K562 (cell line): ENCODE data around the gene SCLY. TPM values are rescaled to one million over a fixed set of nuclear protein-coding genes. Genes with fewer than 3 reads are reported as not detected.

Source experiments
- ATAC-seq: fragments of 200-7000 bp; cut with Tn5 transposase; 3 replicates; pipeline ENCODE4 v1.9.1; 2020; ENCODE audit warnings: moderate library complexity
- BruUV-seq: library from RNA; stranded (reverse); fragments of 400-500 nt; replicated peaks from 2 replicates; lab custom pipeline; 2021; lab: Mats Ljungman, UMichigan
- CTCF ChIA-PET: fragments of 300-600 bp; formaldehyde crosslinking; extraction: SDS; loops from one replicate; lab custom pipeline; 2021; ENCODE audit warnings: low intra/inter-chr PET ratio; lab: Yijun Ruan, JAX
- POLR2A ChIA-PET: fragments of 300-600, 350-650 bp; sonication (Branson Sonifier 250); formaldehyde crosslinking; extraction: SDS; loops from one replicate; lab custom pipeline; 2021; ENCODE audit warnings: antibody characterized with exemption, inconsistent platforms; lab: Yijun Ruan, JAX
- DNase-seq, 4 experiments: peaks; one replicate each; pipeline versions ENCODE4 v3.0.0 to v3.0.0-alpha.2; 2011 to 2018; ENCODE audit warnings: low spot score in 3 of 4, mixed read lengths in 3 of 4; ENCODE audit errors: extremely low read depth in 1 of 4
- FAIRE-seq: peaks from 2 replicates; lab custom pipeline; 2011; peaks lifted over from hg19 to GRCh38; lab: Jason Lieb, UNC
- H2AFZ ChIP-seq: 2 replicates; pipeline ENCODE4 v1.6.0; 2011; ENCODE audit warnings: low read depth, low read length, control low read depth, inconsistent platforms
- H3K27ac ChIP-seq: fragments of 200-600 bp; 3 replicates; pipeline ENCODE4 v1.8.0; 2011; ENCODE audit warnings: low read depth, mild to moderate bottlenecking, control low read depth, inconsistent platforms, low read length, moderate library complexity, mixed read lengths; ENCODE audit errors: extremely low read depth
- H3K27me3 ChIP-seq, 2 experiments: fragments of 300-600 bp in 1 of 2; 2 replicates in 1 of 2; 3 replicates in 1 of 2; pipeline versions ENCODE4 v1.6.0 to v1.8.0; 2011; ENCODE audit warnings: inconsistent platforms in 2 of 2, low read length in 2 of 2, mild to moderate bottlenecking in 1 of 2, mixed read lengths in 1 of 2, moderate library complexity in 1 of 2; ENCODE audit not compliant: control insufficient read depth in 2 of 2, insufficient read depth in 2 of 2
- H3K36me3 ChIP-seq: fragments of 300-600 bp; 3 replicates; pipeline ENCODE4 v1.8.0; 2011; ENCODE audit warnings: mild to moderate bottlenecking, low read length, inconsistent platforms; ENCODE audit not compliant: control insufficient read depth, insufficient read depth
- H3K4me1 ChIP-seq, 2 experiments: fragments of 200-600 bp in 1 of 2; replicated peaks in 1 of 2; 2 replicates in 1 of 2; 3 replicates in 1 of 2; pipeline versions ENCODE4 v1.5.1 to v1.8.0; 2011; ENCODE audit warnings: inconsistent platforms in 2 of 2, low read length in 2 of 2, mild to moderate bottlenecking in 1 of 2, mixed read lengths in 1 of 2, moderate library complexity in 1 of 2; ENCODE audit not compliant: control insufficient read depth in 2 of 2, insufficient read depth in 2 of 2
- H3K4me2 ChIP-seq: 2 replicates; pipeline ENCODE4 v1.6.1; 2011; ENCODE audit warnings: low read length, control low read depth, inconsistent platforms, mixed read lengths; ENCODE audit not compliant: insufficient read depth
- H3K4me3 ChIP-seq: fragments of 200-600 bp; sonication (generic), shearing (Covaris generic); 2 replicates; pipeline ENCODE4 v1.5.1; 2016; ENCODE audit warnings: control low read depth, inconsistent platforms
- H3K79me2 ChIP-seq: fragments of 200-600 bp; 3 replicates; pipeline ENCODE4 v1.8.0; 2011; ENCODE audit warnings: low read length, inconsistent platforms; ENCODE audit not compliant: control insufficient read depth, insufficient read depth
- H3K9ac ChIP-seq, 2 experiments: 2 replicates each; pipeline versions ENCODE4 v1.6.0 to v1.6.1; 2011; ENCODE audit warnings: low read depth in 2 of 2, low read length in 2 of 2, control low read depth in 1 of 2, inconsistent platforms in 1 of 2, mild to moderate bottlenecking in 1 of 2, mixed read lengths in 1 of 2; ENCODE audit not compliant: insufficient read depth in 1 of 2
- H3K9me1 ChIP-seq: one replicate; pipeline ENCODE4 v1.6.0; 2011; ENCODE audit warnings: inconsistent platforms, mild to moderate bottlenecking, low read length, moderate library complexity; ENCODE audit not compliant: control insufficient read depth, insufficient read depth
- H3K9me3 ChIP-seq: replicated peaks from 2 replicates; pipeline ENCODE4 v1.5.1; 2011; ENCODE audit warnings: low read depth, low read length, inconsistent platforms; ENCODE audit not compliant: control insufficient read depth, insufficient read depth
- H4K20me1 ChIP-seq: replicated peaks from 2 replicates; pipeline ENCODE4 v1.6.1; 2011; ENCODE audit warnings: low read length, inconsistent platforms, mixed read lengths; ENCODE audit not compliant: control insufficient read depth, insufficient read depth
- ATF4 ChIP-seq: fragments of 450-650 bp; formaldehyde crosslinking; IDR thresholded peaks from 2 replicates; pipeline ENCODE4 v1.4.0; 2022; ENCODE audit warnings: mild to moderate bottlenecking, moderate library complexity
- HDAC3 ChIP-seq: fragments of 450-650 bp; IDR thresholded peaks from 2 replicates; pipeline ENCODE4 v1.6.1; 2018; ENCODE audit warnings: borderline replicate concordance, mild to moderate bottlenecking, moderate library complexity; ENCODE audit not compliant: partially characterized antibody
- HMBOX1 ChIP-seq: sonication (generic); IDR thresholded peaks from 2 replicates; pipeline ENCODE4 v1.6.1; 2016
- NFIX ChIP-seq: fragments of 250-450 bp; sonication (Bioruptor Pico); IDR thresholded peaks from 2 replicates; pipeline ENCODE4 v1.4.0; 2020; ENCODE audit warnings: low read depth, mild to moderate bottlenecking, moderate library complexity
- PATZ1 ChIP-seq: fragments of 250-450 bp; sonication (Bioruptor Pico); IDR thresholded peaks from 2 replicates; pipeline ENCODE4 v1.5.0; 2020; ENCODE audit warnings: mild to moderate bottlenecking, borderline replicate concordance
- RFX5 ChIP-seq: IDR thresholded peaks from 2 replicates; pipeline ENCODE4 v1.6.1; 2011; ENCODE audit warnings: low read depth, mild to moderate bottlenecking, improper control_type of control experiment, low read length
- SNIP1 ChIP-seq: fragments of 450-650 bp; IDR thresholded peaks from 2 replicates; pipeline ENCODE4 v1.7.1; 2017; ENCODE audit warnings: low read depth, mild to moderate bottlenecking
- XRCC4 ChIP-seq: IDR thresholded peaks from one replicate; pipeline ENCODE4 v1.6.1; 2011; ENCODE audit not compliant: insufficient read depth, insufficient read length; ENCODE audit errors: extremely low read depth
- WGBS: fragments of 100-300 bp; shearing (Covaris generic); methylation state at CpG from one replicate; pipeline ENCODE4 v1.1.6; 2016; ENCODE audit warnings: low coverage, mixed read lengths; ENCODE audit not compliant: insufficient coverage; ENCODE audit errors: missing lambda C conversion rate; 5-methylcytosine and 5-hydroxymethylcytosine counted together
- in situ Hi-C: fragments of 300-500 bp; cut with MboI; formaldehyde crosslinking; loops from 4 replicates; pipeline ENCODE4 v1.15.0; 2018; ENCODE audit warnings: inconsistent platforms, mixed read lengths
- intact Hi-C: fragments of 100-400 bp; cut with micrococcal nuclease; formaldehyde crosslinking; loops from 2 replicates; pipeline ENCODE4 v1.14.2; 2022
- polyA plus RNA-seq, 8 experiments: library from polyadenylated mRNA; depleted of rRNA in 4 of 8; stranded (reverse) in 5 of 8; unstranded in 3 of 8; fragments of >200 nt; fragmentation: Nextera tagmentation in 2 of 8; fragmentation: Illumina TruSeq in 1 of 8; extraction: Ambion mirVana in 2 of 8; extraction: Trizol in 1 of 8; gene quantifications; 2 replicates each; pipeline versions ENCODE4 v1.2.1 to v1.2.3, GENCODE V29; 2011 to 2014; ENCODE audit warnings: inconsistent platforms in 1 of 8, missing spikeins in 1 of 8
- total RNA-seq, 7 experiments: library from RNA; depleted of rRNA in 6 of 7; stranded (reverse); fragments of >200 nt in 6 of 7; fragmentation: Illumina TruSeq in 2 of 7; extraction: Trizol in 2 of 7; gene quantifications; 2 replicates each; pipeline versions ENCODE4 v1.2.1 to v1.2.3, GENCODE V29; 2011 to 2021; ENCODE audit warnings: low replicate concordance in 1 of 7

SCLY gene
- total and polyA plus RNA-seq, 9 of the 15 experiments (the other 6 are each of a cell fraction or from before 2014, with no cell fraction given) = 2.6 to 32.2 (median 21.1) TPM

GRCh38 chr2:238027591-238028415 lies 33.0 kb upstream of the SCLY start:
- no peak overlapping the region for H3K4me3 ChIP-seq
- ChIA-PET CTCF (no interaction called here), POLR2A (interaction anchor here (1.7 kb wide), 1 partner anchor 9 kb away, joined by 5 read pairs; no protein-coding TSS in a partner anchor)
- no TSS peak for BruUV-seq
- no peak for FAIRE-seq
- H3K36me3 ChIP-seq = peaks cover 54% of the 10 kb centered on the region; the same call in 2 of the 3 replicates
- ATAC-seq = no peak
- H3K9ac ChIP-seq = peak overlapping the region in 1 of 2 experiments; percentile 10; a peak in 1 of 4 replicates
- no peak overlapping the region for H3K4me2 ChIP-seq
- H3K79me2 ChIP-seq = no peaks in the 10 kb centered on the region; the same call in 2 of the 3 replicates
- H3K27me3 ChIP-seq = no peaks in the 10 kb centered on the region
- H4K20me1 ChIP-seq = no peaks in the 10 kb centered on the region
- no peaks in the 10 kb centered on the region; a peak in 1 of 5 replicates for H3K4me1 ChIP-seq
- H3K9me3 ChIP-seq = no peaks in the 10 kb centered on the region
- TF ChIP-seq RFX5 = no peak
- H2AFZ ChIP-seq = no peak overlapping the region
- H3K27ac ChIP-seq = no peak overlapping the region
- 89% methylated on average over 5 of the region's 9 CpGs for WGBS
- in situ Hi-C loops = no loop called here
- no peaks in the 10 kb centered on the region for H3K9me1 ChIP-seq
- no peak for DNase-seq
- intact Hi-C loops = loop anchor here (10.0 kb wide), 1 partner anchor 103 kb away; no protein-coding TSS in a partner anchor

GRCh38 chr2:238029853-238030252 lies 30.9 kb upstream of the SCLY start:
- Histone ChIP-seq H3K4me2 (no peak overlapping the region), H3K9me1 (no peaks in the 10 kb centered on the region), H4K20me1 (no peaks in the 10 kb centered on the region), H3K79me2 (no peaks in the 10 kb centered on the region), H3K4me3 (no peak overlapping the region), H2AFZ (no peak overlapping the region), H3K36me3 (peaks cover 58% of the 10 kb centered on the region; the same call in 2 of the 3 replicates), H3K27me3 (no peaks in the 10 kb centered on the region), H3K4me1 (no peaks in the 10 kb centered on the region; a peak in 1 of 5 replicates), H3K9ac (no peak overlapping the region), H3K27ac (no peak overlapping the region), H3K9me3 (no peaks in the 10 kb centered on the region)
- no peak for ATAC-seq
- ChIA-PET POLR2A (interaction anchor here (0.6 to 1.7 kb wide), 2 partner anchors 11 to 158 kb away, joined by 4 to 5 read pairs; no protein-coding TSS in a partner anchor), CTCF (no interaction called here)
- 100% methylated on average over 2 of the region's 3 CpGs for WGBS
- intact Hi-C loops = loop anchor here (10.0 kb wide), 1 partner anchor 105 kb away; no protein-coding TSS in a partner anchor
- no peak for DNase-seq
- in situ Hi-C loops = no loop called here
- no TSS peak for BruUV-seq
- no peak for FAIRE-seq
- TF ChIP-seq HMBOX1 (no peak), XRCC4 (no peak), ATF4 (no peak), PATZ1 (CRISPR knock-in tag) (no peak), NFIX (CRISPR knock-in tag) (no peak), HDAC3 (no peak), SNIP1 (no peak)
